NT2/D1 (cell line): ENCODE results near the gene NKD1.

Experiments used
- YY1 ChIP-seq: IDR thresholded peaks from 2 replicates; pipeline ENCODE4 v1.6.1; 2011; ENCODE audit not compliant: insufficient read length, insufficient read depth
- ZNF274 ChIP-seq: IDR thresholded peaks from 2 replicates; pipeline ENCODE4 v1.6.1; 2011; ENCODE audit warnings: mild to moderate bottlenecking, low read depth, low read length

- TF ChIP-seq YY1 (no peak), ZNF274 (no peak)
Observed at GRCh38 chr16:50539053-50539695, 9.0 kb upstream of the NKD1 start.
